ENCODE data around the gene NEK6.

The NEK6 gene

DNA sequence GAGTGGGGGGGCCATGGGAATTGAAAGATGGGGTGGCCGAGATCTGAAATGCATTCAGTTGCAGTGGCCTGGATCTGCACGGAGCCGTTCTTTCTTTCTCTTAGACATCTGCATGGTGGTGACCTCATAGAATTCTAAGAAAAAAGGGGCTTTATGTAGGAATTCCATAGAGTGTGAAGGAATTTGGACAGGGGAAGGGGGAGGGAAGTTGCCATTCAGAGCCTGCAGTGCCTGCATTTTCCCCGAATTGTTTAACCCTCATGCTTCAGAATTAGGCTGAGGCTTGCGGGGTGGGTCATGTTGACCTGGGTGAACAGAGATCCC is 4.9 kb downstream of the NEK6 start:
- DNase-seq = no peak

DNA sequence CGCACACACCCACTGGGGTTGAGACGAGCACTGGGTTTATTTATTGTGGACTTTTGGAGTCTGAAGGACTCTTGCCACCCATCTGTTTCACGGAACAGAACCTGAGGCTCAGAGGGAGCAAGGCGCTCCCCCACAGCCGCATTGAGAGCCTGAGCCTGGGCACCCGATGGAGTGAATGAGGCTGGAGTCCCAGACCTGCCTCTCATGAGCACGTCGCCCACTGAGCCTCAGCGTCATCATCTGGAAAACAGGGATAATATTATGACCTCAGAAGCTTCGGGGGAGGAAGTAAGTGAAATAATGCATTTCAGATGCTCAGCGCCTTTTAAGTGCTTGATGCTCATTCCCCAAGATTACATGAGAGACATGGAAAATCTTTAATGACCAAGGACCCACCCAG is 5.5 kb downstream of the NEK6 start:
- no peak for DNase-seq

DNA sequence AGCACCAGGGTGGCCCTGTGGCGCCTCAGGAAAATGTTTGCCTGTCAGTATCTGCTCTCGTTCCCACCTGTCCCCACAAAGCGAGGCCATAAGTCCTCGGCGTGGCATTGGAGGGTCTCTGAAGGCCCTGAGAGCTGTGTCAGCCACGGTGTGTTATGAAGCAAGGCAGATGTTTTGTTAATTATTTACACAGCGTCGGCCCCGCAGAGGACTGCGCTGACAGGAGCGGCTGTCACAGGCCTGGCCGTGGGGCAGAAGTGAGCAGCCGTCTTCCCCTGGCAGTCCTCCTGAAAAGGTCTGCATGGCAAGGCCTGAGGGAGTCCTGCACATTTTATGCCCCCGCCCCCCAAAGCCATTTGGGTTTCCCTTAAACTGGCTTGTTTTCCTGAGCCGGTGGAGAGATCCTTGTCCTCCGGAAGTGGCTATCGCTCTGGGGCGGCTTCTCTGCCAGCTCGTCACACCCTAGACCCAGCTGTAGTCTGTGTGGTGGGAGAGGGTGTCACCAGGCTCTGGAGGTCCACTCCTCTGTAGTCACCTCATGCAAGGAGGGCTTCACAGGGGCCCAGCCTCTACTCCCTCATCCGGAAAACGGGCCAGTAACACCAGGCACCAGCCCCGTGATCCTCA is 6.2 kb downstream of the NEK6 start:
- DNase-seq = no peak

DNA sequence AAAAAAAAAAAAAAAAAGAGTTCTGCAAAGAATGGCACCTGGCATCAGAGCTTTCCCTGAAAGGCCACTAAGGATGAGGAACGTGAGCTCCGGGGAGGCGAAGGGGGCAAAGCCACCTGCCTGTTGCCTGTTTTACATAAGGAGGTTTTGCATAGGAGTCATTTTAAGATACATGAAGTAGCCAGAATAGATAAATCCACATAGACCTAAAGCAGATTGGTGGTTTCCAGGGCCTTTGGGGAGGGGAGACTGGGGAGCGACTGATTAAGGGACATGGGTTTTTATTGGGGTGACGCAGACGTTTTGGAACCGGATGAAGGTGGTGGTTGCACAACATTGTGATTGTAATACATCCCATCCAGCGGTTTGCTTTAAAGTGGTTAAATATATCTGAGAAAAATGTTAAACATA is 7.1 kb downstream of the NEK6 start:
- no peak for DNase-seq

DNA sequence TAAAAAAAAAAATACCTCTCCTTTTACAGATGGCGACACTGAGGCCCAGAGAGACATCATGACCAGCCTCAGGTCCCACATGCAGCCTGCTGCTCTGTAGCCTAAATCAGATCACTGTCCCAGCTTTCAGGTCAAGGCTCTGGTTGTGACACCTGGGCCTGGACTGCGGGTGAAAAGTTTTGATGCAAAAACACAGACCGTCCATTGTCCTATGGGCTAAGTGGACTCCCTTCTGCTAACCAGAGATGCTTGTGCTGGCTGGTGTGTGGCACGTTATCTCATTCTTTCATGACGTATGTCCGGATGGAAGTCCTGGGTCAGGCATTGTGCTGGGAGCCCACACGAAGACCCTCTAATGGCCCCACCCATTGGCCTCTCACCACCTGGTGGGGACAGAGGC is 7.8 kb downstream of the NEK6 start:
- DNase-seq = no peak

DNA sequence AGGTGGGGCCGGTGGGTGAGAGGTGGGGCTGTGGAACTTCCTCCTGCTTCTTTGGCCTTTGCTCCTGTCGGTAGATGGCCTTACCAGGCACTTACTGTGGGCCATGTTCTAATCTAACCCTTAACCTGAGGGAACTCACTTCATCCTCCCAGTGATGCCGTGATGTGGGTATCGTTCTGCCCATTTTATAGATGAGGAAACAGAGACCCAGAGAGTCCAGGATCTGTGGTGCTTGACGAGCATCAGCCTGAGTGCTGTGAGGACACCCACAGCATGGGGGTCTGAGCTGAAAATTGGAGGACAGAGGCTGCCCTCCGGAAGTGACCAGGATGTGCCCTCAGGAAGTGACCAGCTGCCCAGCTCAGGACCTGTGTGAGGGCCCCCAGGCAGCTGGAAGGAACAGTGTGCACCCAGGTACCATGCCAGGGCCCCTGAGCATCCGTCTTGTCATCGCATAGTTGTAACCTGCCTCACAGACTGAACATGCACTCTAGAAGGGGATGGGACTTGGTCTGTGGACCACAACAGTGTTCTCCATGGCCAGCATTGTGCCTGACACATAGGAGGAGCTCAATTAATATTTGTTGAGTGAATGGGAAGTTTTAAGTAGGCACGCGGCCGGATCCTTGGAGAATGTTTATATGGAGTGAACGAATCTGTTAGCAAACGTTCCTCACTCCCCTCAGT is 8.5 kb downstream of the NEK6 start:
- DNase-seq = no peak

DNA sequence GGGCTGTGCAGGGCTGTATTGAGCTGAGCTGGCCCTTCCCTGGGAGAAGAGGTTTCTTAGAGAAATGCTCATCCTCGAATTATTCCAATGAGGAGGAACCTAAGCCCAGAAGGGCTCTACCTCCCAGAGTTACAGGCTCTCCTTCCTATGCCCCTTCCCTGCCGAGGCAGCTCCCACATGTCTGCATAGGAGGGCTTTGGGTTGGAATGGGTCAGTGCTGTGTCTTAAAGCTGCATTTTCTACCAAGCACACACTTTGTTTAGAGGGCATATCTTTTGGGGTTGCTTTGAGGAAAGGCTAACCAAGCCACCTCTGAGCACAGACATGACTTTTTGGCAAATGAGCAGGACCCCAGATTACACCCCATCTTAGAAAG is 9.1 kb downstream of the NEK6 start:
- no peak for DNase-seq

DNA sequence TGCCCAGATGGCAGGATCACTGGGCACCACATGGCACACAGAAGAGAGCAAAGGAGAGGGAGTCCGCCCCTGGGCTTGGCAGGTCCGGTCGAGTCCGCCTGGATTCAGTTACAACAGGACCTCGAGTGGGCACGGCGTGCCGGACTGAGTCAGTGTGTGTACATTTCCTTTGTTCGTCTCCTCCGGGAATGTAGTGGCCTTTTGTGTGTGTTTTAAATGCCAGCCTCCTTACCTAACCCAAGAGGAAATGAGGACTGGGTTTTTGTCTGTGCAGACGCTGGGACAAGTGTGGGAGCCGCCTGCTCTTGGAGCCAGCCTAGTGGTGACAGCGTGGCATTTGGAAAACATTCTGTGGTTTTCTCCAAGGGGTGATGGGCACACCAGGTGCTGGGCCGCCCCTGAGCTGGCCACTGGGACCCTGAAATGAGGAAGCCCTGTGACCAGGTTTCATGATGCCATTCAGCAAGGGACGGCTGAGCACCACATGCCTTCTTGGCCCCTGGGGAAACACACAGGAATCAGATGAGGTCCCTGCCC is 9.6 kb downstream of the NEK6 start:
- no peak for DNase-seq

DNA sequence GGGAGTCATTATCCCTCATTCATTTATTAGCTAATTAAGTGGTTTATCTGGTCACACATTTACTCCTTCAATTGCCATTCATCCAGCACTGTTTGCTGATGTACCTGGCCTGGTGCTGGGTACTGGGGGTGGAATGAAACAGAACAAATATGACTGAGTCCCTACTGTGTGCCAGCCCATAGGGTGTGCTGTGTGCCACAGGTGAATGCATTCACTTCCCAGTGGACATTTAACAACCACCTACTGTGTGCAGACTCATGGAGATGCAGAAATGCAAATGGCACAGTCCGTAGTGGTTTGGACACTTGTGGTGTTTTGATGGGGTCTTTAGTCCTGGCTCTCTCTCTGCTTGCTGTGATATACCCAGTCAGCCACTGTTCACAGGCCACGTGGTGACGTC is 10.5 kb downstream of the NEK6 start:
- DNase-seq = no peak

DNA sequence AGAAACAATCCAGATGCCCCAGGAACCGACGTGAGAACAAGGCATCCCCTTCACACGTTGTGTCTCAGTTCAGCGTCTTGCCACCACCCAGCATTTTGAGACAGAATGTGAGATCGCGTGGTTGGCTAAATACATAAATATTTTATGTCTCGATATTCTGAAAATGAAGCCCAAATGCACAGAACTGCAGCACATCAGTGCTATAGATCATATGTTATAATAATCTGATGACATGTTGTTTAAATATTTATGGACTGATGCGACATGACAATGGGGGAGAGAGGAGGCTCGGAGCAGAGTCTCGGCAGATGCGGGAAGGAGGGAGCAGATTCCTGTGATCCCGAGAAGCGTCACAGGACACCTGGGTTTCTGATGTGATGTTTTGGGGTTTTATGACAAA is 10.9 kb downstream of the NEK6 start:
- DNase-seq = no peak

DNA sequence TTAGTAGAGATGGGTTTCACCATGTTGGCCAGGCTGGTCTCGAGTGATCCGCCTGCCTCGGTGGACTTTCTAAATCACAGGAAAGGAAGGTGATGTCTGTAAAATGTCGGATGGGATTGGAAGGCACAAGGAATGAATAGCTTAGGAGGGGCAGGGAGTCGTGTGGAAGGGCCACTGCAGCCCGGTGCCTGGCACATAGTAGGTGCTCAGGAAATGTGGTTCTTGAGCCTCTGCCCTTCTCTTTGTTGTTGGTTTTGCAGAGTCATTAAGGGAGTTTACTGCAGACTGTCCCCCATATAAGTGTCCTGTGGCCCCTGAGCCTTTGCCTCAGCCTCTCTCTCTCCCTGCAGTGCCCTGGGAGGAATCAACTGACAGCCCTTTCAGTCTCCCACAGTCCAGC is 11.8 kb downstream of the NEK6 start:
- no peak for DNase-seq

DNA sequence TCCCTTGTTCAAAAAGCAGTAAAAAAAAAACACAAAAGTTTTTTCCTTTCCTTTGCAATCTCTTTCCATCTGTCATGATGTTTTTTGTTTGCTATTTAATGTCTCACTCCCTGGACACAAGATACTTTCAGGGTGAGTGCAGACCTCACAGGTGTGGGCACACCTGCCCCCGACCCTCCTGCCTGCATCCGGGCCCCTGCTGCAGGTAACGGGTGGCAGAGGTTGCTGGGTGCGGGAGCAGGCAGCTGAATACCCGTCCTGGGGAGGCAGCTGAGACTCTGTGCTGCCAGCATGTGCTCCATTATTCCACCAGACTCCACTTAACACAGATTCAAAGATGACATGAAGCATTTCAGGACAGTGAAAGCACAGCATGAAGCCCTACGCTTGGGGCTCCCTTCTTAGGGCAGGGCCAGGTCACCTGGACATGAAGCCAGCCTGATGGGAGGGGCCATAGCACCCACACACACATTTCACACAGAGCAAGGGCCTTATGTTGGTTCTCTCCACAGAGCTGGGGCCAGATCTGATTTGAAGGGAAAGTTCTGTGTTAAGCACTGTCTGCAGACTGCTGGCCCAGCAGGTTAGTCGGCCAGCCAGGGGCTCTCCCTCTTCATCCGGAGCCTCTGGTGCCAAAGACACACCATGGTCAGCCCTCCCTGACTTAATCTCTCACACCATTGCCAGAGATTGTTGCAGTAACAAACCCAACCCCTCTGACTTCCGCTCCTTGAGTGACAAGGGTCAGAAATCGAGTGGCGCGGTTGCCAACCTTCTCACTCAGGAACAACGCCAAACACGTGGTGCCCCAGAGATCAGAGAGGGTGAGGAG is 13.0 kb downstream of the NEK6 start:
- no peak for DNase-seq

DNA sequence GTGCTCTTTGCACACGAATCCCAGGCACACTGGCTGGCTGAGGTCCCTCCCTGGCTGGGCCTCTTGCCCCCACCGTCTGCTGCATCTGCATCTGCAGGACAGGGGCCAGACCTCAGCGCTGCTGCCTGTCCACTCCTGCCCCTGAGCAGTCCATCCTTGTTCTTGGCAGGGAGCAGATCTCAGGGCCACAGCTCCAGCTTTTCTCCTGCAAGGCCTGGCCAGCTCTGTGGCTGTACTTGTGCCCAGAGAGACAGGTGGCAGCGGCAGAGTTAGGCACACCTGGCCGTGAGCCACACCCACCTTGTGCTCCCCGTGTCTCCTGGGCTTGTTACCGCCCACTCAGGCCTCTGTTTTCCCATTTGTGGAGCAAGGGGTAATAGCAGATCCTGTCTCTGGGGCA is 13.9 kb downstream of the NEK6 start:
- no peak for DNase-seq

DNA sequence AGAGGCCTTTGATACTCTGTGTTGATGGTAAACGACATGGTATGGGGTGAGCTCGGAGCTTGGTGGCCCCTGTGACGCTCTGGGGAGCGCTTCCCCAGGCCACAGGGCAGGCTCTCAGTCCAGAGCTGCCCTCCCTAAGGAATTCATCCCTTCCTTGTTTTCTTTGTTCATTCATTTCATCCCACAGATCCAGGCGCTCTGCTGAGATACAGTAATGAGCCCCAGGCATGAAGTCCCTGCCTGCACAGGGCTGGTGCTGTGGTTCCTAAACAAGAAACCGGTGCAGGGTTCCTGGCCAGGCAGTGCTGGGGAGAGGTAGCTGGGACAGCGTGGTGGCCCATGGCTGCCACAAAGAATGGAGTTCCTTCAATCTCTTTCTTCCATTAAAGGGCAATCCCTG is 14.4 kb downstream of the NEK6 start:
- no peak for DNase-seq

DNA sequence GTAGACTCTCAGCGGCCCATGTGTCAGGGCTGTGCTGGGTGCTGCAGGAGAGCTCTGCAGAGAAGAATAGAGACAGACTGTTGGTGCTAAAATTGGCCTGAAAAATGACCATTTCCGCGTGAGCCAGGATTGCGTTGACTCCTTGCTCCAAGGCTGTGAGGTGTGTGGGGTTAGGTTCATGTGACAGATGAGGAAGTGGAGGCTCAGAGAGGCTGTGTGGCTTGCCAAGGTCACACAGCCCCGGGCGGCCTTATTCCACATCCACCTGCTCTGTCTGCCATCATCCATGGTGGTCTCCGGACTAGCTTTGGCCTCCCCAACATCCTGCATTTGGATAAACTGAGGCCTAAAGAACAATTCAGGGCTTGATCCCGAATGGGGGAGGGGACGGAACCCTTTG is 15.2 kb downstream of the NEK6 start:
- DNase-seq = no peak

DNA sequence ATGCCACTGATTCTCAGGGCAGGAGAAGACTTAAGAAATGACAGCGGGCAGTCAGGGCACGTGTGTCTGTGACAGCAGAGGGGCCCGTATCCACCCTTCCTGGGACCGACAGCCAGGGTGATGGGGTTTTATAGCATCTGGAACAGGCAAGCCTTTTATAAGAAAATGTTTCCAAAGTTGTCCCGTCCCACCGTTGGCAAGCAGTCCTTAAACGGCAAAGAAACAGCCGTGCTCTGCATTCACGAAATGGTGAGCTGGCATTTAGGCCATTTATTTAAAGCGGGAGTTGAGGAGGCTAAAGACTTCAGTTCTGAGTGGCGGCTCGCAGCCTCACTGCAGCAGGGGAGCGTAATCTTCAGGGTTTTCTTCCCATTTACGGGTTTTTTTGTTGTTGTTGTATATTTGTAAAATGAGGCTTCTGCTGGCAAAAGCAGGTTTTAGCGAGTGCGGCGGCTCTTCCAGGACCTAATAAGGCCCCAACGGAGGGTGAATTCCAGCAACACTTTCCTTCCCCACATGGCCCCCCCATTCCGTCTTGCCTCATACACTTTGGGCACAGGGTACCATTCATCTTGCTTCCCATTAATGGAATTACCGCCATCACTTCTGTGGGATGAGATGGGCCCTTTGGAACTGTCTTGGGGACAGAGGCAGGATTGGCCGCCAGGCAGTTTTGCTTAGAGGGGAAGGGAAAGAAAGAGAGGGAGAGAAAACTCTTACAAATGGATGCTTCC is 15.8 kb downstream of the NEK6 start:
- DNase-seq = no peak

DNA sequence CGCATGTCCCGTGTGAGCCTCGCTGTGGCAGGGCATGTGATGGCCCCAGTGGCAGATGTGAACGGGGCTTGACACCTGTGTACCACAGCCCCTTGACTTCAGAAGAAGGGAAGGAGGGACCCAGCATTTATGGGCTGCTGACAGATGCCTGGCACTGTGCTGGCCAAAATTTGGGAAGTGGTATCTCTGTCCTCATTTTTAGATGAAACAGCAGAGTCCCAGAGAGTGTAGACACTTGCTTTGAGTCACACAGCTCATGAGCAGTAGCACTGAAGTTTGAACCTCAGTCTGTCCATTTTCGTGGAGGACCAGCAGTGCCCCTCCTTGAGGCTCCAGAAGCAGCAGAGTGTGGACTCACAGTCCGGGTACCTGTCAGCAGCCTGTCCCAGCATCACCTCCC is 16.5 kb downstream of the NEK6 start:
- no peak for DNase-seq

DNA sequence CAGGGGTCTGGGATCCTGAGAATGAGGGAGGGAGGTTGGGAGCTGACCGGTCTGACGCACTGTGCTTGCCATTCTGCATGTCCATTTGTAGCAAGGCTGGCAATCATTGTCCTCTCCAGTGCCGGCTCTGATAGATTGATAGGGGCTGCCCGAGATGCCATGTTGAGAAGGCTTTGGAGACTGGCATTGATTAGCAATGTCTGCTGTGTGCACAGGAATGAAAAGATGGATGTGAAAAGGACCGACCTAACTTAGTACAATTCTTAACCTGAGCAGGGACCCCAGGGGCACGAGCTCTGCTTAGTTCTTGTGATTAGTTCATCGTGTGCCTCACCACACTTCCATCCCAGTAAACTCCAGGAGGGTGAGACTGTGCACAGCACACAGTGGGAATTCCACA is 17.0 kb downstream of the NEK6 start:
- no peak for DNase-seq

DNA sequence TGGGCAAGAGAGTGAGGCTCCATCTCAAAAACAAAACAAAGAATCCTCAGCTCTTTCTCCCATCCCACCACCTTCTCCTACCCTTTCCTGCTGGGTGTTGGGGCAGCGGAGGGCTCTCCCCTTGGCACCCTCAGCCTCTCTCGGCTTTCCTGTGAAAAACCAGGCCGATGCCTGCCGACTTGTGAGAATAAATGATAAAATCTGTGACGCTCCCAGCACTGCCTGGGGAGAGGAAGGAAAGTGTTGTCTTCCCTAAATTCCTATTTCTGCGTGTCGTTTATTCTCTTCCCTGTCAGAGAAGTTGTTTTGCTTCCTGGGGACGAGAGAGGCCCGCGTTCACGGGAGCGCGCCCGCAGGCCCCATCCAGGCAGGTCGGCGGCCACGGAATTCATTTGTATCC is 19.7 kb downstream of the NEK6 start:
- no peak for DNase-seq

DNA sequence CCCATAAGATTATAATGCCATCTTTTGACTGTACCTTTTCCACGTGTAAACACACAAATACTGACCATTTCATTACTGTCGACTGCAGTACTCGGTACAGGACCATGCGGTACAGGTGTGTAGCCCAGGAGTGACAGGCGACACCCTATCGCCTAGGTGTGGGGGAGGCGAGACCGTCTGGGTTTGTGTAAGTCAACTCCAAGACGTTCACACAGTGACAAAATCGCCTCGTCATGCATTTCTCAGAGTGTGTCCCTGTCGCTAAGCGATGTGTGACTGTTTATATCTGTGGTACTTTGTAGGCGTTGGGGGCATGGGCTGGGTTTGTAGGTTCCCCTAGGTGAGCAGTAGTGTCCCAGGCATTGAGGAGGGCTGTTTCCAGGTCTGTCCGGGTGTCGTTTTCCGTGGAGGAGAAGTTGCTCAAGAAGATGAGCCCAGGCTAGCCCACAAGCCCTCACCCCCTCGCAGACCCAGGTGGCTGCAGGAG is 20.3 kb downstream of the NEK6 start:
- no peak for DNase-seq

DNA sequence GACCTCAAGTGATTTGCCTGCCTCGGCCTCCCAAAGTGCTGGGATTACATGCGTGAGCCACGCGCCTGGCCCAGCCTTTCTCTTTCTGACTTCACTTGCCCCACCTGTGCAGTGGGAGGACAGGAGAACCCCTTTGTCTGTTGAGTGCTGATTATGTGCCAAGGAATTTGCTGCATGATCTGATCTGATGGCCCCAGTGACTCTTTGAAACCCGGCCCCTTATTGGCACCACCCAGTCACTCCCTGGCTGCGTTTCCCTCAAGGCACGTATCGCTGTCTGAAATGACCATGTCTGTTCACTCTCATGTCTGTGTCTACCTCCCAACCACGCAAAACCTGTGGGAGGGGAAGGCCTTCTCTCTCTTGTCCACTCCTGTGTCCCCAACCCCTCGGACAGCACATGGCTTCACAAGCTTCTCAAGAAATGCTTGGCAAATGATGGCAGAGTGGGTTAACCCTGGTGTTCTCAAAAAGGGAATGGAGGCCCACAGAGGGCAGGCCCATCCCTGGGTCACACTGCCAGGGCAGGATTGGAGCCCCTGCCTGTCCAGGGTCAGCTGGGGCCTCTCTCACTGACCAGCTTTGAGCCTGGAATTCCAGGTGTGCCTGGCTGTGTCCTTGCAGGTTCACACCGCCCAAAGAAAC is 21.9 kb downstream of the NEK6 start:
- DNase-seq = no peak

DNA sequence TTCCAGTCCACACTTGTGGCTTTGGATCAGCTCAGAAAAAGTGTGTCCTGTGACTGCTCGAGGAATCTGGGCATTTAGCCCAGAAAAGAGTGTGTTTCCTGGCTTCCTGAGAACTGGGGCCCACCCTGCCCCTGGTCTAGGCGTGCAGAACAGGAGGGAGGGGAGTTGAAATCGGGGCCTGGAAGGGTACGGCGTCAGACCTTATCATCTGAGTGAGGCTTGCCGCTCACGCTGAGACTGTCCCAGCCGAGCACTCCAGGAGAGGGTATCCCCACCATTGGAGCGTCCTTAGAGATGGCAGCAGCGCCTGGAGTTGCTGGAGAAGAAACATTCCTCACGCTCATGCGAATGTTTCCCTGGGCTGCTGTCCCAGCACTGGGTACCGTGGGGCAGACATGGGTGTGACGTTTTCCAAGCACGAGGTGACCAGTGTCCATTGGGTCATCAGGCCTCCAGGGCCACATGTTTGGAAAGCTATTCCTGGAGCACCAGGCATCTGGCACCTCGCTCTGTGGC is 22.5 kb downstream of the NEK6 start:
- DNase-seq = no peak

Data from cerebellar nuclear complex (tissue), 1 donor.